MCF 10A (cell line): ENCODE results near the gene KLK12. TPM values are rescaled to one million over a fixed set of nuclear protein-coding genes. Genes with fewer than 3 reads are reported as not detected.

ENCODE experiments used
- BruUV-seq: library from RNA; stranded (reverse); fragments of 400-500 nt; replicated peaks from 2 replicates; lab custom pipeline; 2021; lab: Mats Ljungman, UMichigan
- CTCF ChIA-PET: fragments of 300-600 bp; sonication (Branson Sonifier 250); formaldehyde crosslinking; extraction: SDS; loops from one replicate; lab custom pipeline; 2021; ENCODE audit warnings: antibody characterized with exemption, inconsistent platforms; lab: Yijun Ruan, JAX
- POLR2A ChIA-PET: fragments of 300-600, 350-650 bp; sonication (Branson Sonifier 250); formaldehyde crosslinking; extraction: SDS; loops from one replicate; lab custom pipeline; 2020; ENCODE audit warnings: antibody characterized with exemption, inconsistent platforms; lab: Yijun Ruan, JAX
- DNase-seq: peaks from one replicate; pipeline ENCODE4 v3.0.0-alpha.2; 2018; ENCODE audit not compliant: unreplicated experiment
- H3K27ac Mint-ChIP-seq: one replicate; pipeline ENCODE4 v1.8.0; 2022; ENCODE audit warnings: mild to moderate bottlenecking, low read depth, mixed read lengths; ENCODE audit not compliant: unreplicated experiment
- H3K27me3 Mint-ChIP-seq: one replicate; pipeline ENCODE4 v1.8.0; 2022; ENCODE audit warnings: mixed read lengths; ENCODE audit not compliant: insufficient read depth, unreplicated experiment
- H3K36me3 Mint-ChIP-seq: one replicate; pipeline ENCODE4 v1.8.0; 2022; ENCODE audit warnings: mild to moderate bottlenecking, moderate library complexity, mixed read lengths; ENCODE audit not compliant: insufficient read depth, unreplicated experiment
- H3K4me1 Mint-ChIP-seq: one replicate; pipeline ENCODE4 v1.8.0; 2022; ENCODE audit warnings: mixed read lengths; ENCODE audit not compliant: insufficient read depth, unreplicated experiment
- H3K4me3 Mint-ChIP-seq: one replicate; pipeline ENCODE4 v1.8.0; 2022; ENCODE audit warnings: mild to moderate bottlenecking, moderate library complexity, mixed read lengths; ENCODE audit not compliant: unreplicated experiment
- H3K9me3 Mint-ChIP-seq: one replicate; pipeline ENCODE4 v1.8.0; 2022; ENCODE audit warnings: mixed read lengths; ENCODE audit not compliant: unreplicated experiment
- intact Hi-C: fragments of 100-400 bp; cut with micrococcal nuclease; formaldehyde crosslinking; loops from 2 replicates; pipeline ENCODE4 v1.14.1; 2022
- total RNA-seq: library from RNA; stranded (reverse); gene quantifications from 2 replicates; pipeline ENCODE4 v1.2.3, GENCODE V29; 2022
- TF ChIP-seq, protein P1 (sequence below): fragments of 200-600 bp; IDR thresholded peaks from one replicate; pipeline ENCODE4 v1.8.0; 2022; ENCODE audit warnings: antibody characterized with exemption, mild to moderate bottlenecking; ENCODE audit not compliant: unreplicated experiment

The KLK12 gene
- total RNA-seq, 1 experiment from 2014 or later = not detected

GRCh38 chr19:51027126-51027806 is 7.5 kb downstream of the KLK12 start:
- no peak overlapping the region for H3K4me3 Mint-ChIP-seq
- TF ChIP-seq, protein P1, sequence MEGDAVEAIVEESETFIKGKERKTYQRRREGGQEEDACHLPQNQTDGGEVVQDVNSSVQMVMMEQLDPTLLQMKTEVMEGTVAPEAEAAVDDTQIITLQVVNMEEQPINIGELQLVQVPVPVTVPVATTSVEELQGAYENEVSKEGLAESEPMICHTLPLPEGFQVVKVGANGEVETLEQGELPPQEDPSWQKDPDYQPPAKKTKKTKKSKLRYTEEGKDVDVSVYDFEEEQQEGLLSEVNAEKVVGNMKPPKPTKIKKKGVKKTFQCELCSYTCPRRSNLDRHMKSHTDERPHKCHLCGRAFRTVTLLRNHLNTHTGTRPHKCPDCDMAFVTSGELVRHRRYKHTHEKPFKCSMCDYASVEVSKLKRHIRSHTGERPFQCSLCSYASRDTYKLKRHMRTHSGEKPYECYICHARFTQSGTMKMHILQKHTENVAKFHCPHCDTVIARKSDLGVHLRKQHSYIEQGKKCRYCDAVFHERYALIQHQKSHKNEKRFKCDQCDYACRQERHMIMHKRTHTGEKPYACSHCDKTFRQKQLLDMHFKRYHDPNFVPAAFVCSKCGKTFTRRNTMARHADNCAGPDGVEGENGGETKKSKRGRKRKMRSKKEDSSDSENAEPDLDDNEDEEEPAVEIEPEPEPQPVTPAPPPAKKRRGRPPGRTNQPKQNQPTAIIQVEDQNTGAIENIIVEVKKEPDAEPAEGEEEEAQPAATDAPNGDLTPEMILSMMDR = no peak
- no peak overlapping the region for H3K27ac Mint-ChIP-seq
- H3K27me3 Mint-ChIP-seq = no peaks in the 10 kb centered on the region
- POLR2A ChIA-PET = no interaction called here
- H3K4me1 Mint-ChIP-seq = peaks cover 6% of the 10 kb centered on the region
- BruUV-seq = no TSS peak
- no peak for DNase-seq
- no peaks in the 10 kb centered on the region for H3K36me3 Mint-ChIP-seq
- CTCF ChIA-PET = no interaction called here
- intact Hi-C loops = loop anchor here (10.0 kb wide), 1 partner anchor 758 kb away; no protein-coding TSS in a partner anchor
- H3K9me3 Mint-ChIP-seq = peaks cover 27% of the 10 kb centered on the region

DNA sequence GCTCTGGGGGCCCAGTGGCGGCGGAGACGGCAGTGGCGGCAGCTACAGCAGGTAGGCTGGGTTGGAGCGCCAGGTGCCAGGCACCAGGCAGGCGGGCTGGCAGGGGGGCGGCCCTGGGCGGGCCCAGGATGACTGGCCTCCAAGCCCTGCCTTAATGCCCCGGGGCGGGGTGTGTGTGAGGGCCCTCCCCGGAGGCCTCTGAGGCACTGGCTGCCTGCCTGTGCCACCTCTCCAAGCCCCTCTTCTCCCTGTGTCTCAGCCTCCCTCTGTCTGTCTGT is 8.3 kb downstream of the KLK12 start, which contains the start of gene KLK11:
Gene KLK11 (minus strand): TSS at position 63 of the 278 bp plus-strand sequence. CDS start 985 bp downstream, outside the sequence.
- no peak for DNase-seq
- BruUV-seq = no TSS peak
- ChIA-PET POLR2A (no interaction called here), CTCF (no interaction called here)
- intact Hi-C loops = loop anchor here (10.0 kb wide), 1 partner anchor 758 kb away; no protein-coding TSS in a partner anchor
- H3K9me3 Mint-ChIP-seq = peaks cover 21% of the 10 kb centered on the region
- no peaks in the 10 kb centered on the region for H3K27me3 Mint-ChIP-seq
- no peaks in the 10 kb centered on the region for H3K36me3 Mint-ChIP-seq
- H3K27ac Mint-ChIP-seq = no peak within 1 kb of the TSS
- TF ChIP-seq, protein P1 = no peak
- peaks cover 6% of the 10 kb centered on the region for H3K4me1 Mint-ChIP-seq
- no peak within 1 kb of the TSS for H3K4me3 Mint-ChIP-seq

DNA sequence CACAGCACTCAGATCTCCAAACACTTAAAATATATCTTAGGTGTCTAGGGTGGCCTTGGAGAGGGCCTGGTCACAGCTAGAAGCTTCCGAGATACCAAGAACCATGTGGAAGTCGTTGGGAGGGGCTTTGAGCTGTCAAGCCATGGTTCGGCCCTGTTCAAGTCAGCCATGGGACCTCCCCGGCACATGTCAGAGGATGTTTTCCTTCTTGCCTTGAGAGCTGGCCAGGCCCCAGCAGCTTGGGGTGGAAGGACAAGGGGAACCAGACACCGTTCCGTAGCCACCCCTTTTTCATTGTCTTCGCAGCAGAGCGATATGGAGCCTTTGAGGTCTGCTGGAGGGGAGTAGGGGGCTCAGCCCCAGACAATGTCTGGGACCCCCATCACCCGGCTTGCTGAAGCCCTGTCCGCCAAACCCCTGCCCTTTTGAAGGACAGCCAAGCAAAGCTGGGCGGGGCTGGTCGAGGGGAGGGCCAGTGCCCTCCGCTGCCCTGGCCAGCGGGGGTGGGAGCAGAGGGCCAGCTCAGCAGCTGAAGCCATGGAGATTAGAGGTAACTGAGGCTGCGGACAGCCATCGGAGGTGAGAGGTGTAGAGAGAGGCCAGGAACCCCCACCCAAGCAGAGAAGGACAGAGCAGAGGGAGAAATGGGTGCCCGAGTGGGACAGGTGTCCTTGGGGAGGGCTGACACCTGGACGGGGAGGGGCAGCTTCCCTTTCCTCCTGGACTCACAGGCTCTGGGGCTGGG is 8.8 kb downstream of the KLK12 start:
- intact Hi-C loops = loop anchor here (10.0 kb wide), 1 partner anchor 759 kb away; no protein-coding TSS in a partner anchor
- POLR2A ChIA-PET = no interaction called here
- no peak for DNase-seq
- BruUV-seq = no TSS peak
- CTCF ChIA-PET = interaction anchor here (0.6 kb wide), 1 partner anchor 352 kb away, joined by 3 read pairs; no protein-coding TSS in a partner anchor
- no peaks in the 10 kb centered on the region for H3K27me3 Mint-ChIP-seq
- H3K9me3 Mint-ChIP-seq = peaks cover 16% of the 10 kb centered on the region
- H3K4me1 Mint-ChIP-seq = peaks cover 6% of the 10 kb centered on the region
- TF ChIP-seq, protein P1 = no peak
- H3K4me3 Mint-ChIP-seq = no peak overlapping the region
- no peaks in the 10 kb centered on the region for H3K36me3 Mint-ChIP-seq
- no peak overlapping the region for H3K27ac Mint-ChIP-seq

- ChIA-PET POLR2A (no interaction called here), CTCF (interaction anchor here (0.6 kb wide), 1 partner anchor 12 kb away, joined by 4 read pairs; no protein-coding TSS in a partner anchor)
- intact Hi-C loops = loop anchor here (10.0 kb wide), 1 partner anchor 759 kb away; no protein-coding TSS in a partner anchor
- no peak for DNase-seq
- H3K4me1 Mint-ChIP-seq = peaks cover 6% of the 10 kb centered on the region
- no TSS peak for BruUV-seq
- peaks cover under 1% of the 10 kb centered on the region for H3K27me3 Mint-ChIP-seq
- no peak overlapping the region for H3K27ac Mint-ChIP-seq
- peaks cover 10% of the 10 kb centered on the region for H3K9me3 Mint-ChIP-seq
- no peak overlapping the region for H3K4me3 Mint-ChIP-seq
- TF ChIP-seq, protein P1 = no peak
- no peaks in the 10 kb centered on the region for H3K36me3 Mint-ChIP-seq
These were observed 9.4 kb downstream of the KLK12 start for GRCh38 chr19:51025401-51025800.
